ENCODE results near the gene CAMKK1.
A peak's percentile ranks its signal among the peaks of the same experiment; 100 is the strongest.

The CAMKK1 gene

DNA sequence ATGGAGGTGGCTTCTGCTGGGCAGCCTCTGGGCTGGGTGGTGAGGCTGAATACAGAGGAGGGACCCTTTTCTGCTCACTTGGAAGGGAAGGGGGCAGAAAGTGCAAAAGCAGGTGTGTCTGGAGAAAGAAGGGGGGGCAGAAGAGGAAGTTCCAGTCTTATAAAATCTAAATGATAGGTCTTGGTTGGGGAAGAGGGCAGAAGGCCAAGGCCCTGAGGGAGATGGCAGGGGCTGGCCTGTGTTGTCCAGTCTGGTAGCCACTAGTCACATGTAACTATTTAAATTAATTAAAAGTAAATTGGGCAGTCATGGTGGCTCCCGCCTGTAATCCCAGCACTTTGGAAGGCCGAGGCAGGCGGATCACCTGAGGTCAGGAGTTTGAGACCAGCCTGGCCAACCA is 2.5 kb upstream of the CAMKK1 start:
- DNase-seq = no peak

DNA sequence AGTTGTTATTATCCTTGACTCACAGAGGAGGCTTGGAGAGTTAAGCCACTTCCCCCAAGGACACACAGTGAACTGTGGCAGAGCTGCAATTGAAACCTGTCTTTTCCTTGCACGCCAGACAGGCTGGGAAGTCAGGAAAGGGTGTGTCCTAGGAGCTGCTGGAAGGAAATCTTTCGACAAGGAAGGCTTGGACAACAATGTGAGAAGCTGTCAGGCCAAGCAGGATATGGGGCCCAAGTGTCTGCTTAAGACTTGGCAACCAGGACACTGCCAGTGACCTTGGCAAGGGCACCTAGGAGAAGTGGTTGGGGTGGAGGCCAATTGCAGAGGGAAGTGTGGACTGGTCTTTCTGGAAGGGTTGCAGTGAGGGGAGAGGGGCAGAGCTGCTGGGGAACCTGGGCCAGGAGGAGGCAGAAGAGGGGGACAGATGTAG is 2.1 kb upstream of the CAMKK1 start:
- DNase-seq = no peak

DNA sequence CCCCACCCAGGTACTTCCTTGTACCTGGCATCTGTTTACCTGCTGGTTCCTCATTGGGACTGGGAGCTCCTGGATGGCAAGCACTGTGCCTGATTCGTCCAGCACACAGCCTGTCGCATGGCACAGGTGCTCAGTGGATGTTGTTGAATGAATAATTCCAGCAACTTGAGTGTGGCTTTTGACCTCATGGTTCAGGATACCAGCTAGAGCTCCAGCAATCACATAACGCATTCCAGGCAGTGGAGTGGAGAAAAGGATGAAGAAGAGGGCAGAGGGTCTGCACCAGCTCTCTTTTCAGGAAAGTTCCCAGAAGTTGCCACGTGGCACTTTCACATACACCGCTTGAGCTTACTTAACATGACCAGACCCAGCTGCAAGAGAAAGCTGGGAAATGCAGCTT is 1.3 kb upstream of the CAMKK1 start:
- DNase-seq = no peak

DNA sequence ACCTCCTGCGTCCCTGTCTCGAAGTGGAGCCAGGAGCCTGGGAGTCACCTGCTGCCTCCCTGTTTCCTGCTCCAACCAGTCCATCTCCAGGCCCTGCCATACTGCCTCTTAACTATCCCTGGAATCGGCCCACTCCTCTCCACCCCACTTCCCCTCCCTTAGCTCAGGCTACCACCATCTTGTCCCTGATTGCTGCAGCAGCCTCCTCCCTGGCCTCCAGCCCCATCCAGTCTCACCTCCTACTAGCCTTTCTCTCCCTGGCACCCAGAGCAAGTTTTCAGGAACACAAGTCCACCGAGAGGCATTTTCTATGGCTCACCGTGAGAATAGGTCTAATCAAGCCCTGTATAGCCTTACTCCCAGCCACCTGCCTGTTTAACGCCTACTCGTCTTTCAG is 865 bp upstream of the CAMKK1 start:
- DNase-seq = no peak

DNA sequence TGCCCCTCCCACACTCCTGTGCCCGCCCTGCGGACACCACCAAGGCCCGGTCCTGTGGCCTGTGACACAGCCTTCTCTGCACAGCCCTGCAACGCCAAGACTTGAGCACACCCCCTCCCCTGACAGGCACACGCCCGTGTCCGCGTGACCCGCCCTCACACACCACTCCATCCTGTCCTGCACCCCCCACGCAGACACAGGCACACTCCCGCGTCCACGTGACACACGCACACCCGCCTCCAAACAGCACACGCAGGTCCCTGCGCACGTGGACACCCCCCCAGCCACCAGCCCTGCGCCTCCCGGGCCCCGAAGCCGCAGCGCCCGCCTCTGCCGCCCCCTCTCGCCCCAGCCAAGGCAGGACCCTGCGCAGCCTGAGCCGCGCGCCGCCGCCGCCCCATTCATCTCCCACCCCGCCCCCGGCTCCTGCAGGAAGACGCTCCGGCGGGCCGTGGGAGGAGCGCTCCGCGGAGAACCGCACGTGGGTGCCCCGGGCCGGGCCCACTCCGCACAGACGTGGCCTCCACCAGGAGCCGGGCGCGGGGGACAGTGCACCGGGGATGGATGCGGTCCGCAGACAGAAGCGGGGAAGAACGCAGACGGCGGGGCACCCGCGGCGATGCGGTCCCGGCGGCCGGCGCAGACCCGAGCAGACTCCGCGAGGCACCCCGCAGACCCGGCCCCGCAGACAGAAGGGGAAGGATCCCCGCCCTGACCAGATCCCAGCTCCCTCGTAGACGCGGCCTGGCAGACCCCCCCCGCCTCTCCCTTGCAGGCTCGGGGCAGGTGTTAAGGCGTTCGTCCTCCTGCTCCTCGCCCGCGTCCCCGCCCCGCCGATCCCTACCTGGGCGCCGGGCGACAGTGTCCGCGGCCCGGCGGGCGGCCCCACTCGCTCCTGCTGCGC is 506 bp downstream of the CAMKK1 start:
- DNase-seq = peak; percentile 56

DNA sequence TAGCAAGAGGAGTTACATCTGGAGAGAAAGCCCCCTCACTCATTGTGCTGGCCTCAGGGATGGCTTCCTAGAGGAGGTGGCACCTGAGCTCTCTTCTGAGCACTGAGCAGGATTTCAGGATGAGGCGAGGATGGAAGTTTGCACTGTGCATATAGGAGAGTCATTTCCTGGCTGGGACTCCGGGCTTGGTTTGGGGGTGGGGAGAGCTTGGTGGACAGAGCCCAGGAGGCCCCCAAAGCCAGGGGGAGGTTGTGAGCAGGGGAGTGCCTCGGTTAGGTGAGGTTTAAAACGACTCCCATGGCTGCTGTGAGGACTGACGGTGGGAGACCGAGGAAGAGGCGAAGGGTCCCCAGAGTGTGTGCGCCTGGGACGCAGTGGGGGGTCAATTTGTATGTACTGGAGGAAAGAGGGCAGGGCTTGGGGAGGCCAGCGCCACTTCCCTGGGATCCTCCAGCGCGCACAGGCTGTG is 1.2 kb downstream of the CAMKK1 start:
- DNase-seq = no peak

DNA sequence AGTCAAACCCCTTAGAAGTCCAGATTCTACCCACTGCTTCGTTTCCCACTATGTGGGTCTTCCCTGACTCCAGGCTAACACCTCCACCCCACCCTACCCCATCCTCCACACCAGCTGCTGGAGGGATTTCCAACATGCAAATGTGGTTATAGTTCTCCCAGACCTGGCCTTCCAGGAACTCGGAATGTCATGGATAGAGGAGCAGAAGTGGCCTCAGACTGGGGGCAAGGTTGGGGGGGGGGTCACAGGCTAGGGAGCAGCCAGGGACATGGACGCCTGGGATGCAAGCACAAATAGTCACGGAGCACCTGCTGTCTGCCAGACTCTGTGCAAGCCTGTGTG is 2.0 kb downstream of the CAMKK1 start:
- DNase-seq = no peak

DNA sequence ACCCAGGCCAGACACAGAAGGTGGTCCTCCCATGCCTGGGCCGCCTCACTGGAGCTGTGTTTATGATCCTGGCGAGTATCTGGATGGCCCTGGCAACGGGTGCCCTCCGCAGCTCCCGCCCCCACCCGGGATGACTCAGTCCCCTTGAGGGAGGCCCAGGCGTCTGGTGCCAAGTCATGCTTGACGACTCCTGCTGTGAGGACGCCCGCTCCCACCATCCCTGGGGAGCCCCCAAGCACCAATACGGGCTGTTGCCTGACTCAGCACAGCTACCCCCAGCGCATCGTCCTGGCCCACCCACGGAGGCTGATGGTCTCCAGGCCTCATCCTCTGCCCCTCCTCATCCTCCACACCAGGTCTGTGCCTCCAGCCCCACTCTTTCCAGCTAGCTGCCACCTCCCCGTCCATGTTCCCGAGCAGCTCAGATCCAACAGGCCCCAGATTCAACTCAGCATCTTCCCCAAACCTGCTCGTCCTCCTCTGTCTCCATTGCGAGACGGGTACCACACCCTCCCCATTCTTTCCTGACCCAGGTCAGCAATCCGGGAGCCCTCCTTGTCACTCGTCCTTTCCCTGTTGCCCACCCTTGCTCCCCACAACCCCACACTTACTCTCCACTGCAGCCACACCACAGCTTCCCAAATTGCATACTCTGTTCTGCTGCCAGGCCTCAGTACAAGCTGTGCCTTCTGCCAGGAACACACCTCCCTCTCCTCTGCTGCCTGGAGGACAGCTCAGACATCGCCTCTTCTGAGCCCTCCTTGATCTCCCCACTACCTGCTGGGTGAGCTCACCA is 2.6 kb downstream of the CAMKK1 start:
- no peak for DNase-seq

DNA sequence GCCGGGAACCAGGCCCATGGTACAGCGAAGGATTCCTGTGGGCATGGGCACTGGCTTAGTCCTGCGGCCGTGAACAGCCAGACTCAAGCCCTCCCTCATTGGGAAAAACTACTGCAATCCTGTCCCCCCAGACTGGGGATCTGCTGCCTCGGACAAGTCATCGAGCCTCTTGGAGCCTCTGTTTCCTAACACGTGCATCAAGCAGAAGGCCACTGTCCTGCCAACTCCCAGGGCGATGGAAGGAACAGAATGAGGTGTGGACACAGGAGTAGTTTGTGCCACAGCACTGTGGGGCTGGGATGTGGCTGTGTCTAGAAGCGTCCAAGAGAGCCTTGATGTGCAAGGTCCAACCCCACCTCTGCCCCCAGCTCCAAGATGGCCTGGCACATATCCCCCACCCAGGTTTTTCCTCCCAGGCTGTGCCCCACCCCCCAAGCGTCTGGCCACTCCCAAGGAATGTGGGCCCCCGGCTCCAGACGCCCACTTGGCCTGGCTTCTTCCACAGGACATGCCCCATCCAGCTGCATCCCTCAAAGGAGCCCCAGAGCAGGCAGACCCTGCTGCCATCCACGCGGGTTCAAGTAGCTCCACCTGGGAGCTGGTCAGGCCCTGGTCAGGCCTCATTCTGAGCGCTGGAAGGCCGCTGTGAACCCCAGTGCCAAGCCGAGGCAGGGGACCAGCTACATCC is 3.4 kb downstream of the CAMKK1 start:
- no peak for DNase-seq

DNA sequence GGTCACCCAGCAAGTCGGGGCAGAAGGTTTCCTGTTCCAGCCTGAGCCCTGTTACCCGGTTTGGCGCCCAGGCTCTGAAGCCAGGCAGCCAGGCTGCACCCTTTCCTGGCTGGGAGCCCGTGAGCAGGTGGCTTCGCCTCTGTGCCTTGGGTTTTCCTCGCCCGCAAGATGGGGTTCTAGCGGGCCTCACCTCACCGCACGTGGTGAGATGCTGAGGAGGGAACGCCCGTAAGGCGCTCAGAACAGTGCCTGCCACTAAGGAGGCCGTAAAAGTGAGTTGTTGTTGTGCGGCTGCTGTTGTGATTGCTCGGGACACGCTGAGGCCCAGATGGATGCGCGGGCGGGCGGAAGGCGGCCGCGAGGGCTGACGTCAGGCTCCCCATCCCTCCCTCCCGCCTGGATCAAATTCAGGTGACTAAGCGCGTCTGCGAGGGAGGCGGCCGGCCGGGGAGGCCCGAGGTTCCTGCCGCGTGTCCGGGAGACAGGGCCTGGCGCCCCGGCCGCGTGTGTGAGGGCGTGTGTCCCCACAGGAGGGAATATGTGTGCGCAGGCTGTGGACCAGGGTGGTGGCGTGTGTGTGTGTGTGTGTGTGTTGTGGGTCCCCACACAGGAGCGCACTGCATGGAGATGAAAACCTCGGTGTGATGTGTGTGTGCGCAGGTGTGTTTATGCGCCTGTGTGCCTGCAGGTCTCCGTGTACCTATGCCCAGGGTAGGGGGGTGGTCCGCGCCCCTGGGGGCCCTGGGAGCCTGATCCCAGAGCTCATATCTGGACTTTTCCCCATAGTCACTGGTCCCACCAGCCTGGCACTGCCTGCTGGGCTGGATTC is 4.3 kb downstream of the CAMKK1 start:
- DNase-seq = no peak

DNA sequence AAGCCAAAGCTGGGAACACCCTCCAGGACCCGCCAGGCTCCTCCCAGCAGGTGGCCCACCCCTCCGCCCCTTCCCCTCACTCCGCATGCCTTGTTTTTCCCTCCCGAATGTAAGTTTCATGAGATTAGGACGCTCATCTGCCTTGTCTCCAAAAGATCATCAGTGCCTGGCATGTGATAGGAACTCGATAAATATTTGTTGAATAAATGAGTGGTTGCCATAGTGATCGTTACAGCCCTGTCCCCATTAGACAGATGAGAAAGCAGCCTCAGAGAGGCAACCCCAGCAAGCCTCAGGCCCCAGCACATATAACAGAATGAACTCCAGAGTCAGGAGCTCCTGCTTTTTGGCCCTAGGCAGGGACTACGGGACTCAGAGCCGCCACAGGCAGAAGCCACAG is 5.0 kb downstream of the CAMKK1 start:
- no peak for DNase-seq

DNA sequence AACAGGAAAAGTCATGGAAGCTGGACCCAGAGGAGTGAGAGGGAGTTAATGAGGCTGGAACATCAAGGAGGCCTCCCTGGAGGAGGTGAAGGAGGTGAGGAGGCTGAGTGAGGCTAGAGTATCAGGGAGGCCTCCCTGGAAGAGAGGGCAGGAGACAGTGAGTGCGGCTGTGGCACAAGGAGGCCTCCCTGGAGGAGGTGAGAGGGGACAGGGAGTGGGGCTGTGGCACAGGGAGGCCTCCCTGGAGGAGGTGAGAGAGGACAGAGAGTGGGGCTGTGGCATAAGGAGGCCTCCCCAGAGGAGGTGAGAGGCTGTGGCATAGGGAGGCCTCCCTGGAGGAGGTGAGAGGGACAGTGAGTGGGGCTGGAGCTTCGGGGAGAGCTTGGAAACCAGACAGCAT is 5.5 kb downstream of the CAMKK1 start:
- DNase-seq = no peak

DNA sequence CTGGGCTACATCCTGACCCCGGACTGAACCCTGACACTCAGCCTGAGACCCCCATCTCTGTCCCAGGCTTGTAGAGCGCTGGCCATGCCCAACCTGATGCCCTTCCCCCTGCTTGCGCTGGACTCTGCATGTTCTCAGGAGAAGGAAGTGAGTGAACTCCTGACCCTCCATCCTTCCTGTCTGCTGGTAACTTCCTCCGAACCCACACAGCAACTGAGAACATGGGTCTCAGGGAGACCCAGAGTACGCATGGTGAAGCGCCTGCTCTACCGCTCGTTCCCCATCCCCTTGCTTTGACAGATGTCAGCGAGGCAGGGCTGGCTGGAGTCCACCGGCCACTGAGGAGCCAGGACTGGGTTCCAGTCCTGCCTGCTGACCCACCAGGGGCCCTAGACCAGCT is 6.1 kb downstream of the CAMKK1 start:
- DNase-seq = no peak

DNA sequence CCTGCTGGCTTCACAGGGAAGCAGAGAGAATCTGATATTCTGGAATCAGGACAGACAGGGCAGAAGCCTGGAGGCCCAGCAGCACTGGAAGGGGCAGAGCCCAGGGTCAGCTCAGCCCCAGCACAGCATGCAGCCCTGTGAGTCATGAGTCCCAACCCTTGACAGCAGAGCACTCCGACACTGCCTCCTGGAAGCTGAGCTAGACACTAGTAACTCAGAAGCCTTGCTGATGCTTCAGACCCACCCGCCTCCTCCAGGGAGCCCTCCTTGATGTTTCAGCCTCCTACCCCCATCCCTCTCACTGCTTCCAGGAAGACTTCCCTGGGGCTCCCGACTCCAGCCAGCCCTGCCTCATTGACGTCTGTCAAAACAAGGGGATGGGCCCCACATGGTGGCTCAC is 6.9 kb downstream of the CAMKK1 start:
- DNase-seq = no peak

DNA sequence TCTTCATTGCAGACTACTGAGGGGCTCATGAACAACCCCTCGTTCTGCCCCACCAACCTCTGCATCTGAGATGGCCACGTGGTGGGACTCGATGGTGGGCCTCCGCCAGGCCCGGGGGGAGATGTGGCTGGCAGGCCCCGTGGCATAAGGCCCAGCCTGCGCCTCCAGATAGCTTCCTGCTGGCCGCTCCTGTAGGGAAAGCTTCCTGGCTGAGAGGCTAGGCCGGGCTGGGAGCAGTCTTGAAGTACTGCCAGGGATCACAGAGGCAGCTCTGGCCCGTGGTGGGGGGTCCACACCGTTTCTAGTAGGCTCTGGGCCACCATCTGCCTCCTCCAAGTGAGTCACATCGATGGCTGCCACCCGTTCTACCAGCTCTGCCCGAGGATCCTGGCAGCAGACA is 7.6 kb downstream of the CAMKK1 start:
- no peak for DNase-seq

DNA sequence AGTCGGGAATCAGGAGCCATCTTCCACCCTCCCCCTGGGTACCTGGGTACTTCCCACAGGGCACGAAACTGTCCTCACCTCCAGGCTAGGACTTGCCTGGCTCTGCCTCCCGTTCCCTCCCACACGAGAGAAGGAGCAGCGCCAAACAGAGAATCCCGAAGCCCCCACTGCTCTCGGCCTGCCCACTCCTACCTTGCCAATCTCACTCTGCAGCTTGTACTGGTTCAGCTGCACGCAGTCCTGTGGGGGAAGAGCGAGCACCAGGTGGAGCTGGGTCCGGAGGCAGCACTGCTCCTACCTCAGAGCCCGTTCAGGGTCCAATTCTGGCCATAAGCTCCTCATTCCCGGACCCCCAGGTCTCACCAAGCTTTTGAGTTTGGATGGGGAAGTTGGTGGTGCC is 8.7 kb downstream of the CAMKK1 start:
- no peak for DNase-seq

DNA sequence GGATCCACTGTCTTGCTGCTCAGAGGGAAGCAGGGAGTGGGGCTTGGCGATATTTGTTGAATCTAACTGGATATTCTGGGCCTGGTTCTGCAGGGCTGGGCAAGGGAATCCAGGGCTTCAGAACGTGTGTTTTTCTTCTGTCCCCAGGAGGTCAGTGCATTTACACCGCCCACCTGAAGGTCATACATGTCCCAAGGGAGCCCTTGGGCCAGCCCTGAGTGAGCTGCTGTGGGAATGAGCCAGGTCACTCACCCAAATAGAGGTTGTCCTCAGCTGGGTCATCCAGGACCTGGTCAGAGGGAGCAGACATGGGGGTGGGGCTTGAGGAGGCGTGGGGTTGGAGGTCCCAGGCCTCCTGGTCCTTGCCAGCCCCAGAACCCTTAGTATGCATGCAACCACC is 10.6 kb downstream of the CAMKK1 start:
- DNase-seq = no peak

DNA sequence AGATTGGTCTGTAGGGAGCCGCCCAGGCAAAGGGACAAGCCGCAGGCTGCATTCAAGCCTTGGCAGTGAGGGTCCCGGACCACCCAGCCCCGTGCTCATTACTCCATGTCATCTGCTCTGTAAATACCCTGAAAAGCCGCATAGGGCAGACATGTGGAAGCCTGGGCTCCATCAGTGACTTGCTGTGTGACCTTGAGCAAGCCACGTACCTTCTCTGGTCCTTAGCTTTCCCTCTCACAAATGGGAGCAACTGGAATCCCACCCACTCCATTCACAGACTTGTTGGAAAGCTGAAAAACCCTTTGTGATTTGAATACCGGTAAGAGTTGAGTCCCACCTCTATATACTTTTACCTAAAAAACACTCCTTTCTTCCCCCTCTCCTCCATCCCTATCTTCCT is 11.9 kb downstream of the CAMKK1 start:
- DNase-seq = no peak

DNA sequence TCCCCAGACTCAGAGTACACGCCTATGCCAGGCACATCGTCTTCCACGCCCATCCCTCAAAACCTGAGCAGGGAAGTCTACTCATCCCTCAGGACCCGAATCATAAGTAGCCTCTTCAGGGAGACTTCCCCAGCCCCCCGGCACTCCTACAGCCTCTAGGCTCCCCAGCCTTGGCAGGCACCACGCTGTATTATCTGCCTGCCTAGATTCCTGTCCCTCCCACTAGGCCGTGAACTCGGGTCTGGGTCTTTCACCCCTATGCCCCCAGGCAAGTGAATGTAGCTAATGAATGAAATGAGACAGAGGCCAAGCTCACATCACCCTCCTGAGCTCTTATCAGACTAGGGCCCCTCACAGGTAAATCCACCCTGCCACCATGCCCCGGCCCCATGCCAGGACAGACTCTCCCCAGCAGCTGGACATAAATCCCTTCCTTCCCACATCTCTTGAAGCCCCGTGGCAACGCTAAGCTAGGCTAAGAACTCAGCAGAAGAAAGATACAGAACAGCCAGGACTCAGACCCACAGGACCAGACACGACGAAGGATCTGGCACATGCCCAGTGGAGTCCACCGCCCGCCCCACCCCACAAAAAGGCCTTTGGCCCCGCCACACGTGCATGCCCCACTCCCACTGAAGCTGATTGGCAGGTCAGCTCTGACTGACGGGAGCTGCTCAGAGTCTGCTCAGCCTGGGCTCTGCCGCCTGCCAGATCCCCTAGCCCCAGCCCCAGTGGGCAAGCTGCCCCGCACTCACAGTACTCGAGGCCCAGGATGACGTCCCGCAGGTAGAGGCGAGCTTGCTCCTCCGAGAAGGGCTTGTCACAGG is 13.0 kb downstream of the CAMKK1 start:
- DNase-seq = no peak

DNA sequence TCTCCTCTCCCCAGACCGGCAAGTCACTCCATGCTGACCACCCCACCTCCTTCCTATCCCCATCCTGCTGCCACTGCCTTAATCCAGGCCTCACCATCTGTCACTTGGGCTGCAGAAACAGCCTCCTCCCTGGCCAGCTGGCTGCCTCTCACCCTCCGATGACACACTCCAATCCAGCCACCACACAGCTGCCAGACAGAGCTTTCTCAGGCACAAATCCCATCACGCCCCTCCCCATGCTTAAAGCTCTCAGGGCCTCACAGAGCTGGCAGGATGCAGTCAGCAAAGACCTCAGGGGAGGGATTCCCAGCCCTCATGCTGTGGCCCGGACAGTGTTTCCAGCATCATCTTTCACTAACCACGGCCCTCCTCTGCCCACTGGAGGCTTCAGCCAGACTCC is 13.7 kb downstream of the CAMKK1 start:
- no peak for DNase-seq

DNA sequence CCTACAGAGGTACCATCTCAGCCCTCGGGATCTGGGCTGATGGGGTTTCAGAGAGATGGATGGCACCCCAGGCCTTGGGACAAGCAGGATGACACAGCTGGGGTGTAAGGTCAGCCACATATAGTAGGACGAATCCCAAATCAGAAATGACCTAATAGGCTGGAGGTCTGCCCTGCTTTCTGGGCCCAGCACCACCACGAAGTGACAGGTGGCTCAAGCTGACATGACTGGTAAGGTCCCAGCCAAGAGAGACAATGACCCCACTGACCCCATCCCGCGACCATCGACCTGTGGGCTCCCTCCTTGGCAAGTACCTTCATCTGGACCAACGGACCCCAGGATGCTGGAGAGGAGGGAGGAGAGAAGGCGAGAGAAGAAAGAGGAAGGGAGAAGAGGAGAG is 15.6 kb downstream of the CAMKK1 start:
- no peak for DNase-seq

DNA sequence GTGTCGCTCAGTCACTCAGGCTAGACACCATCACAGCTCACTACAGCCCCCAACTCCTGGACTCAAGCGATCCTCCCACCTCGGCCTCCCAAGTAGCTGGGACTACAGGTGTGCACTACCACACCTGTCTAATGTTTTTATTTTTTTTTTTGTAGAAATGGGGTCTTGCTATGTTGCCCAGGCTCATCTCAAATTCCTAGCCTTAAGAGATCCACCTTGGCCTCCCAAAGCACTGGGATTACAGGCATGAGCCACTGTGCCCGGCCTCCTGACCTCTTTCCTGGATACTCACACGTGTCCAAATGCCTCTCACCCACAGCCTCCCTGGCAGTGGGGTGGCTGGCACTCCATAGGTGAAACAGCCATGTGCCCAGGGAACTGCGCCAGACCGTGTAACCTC is 17.5 kb downstream of the CAMKK1 start:
- DNase-seq = no peak
